22Rv1 (cell line): Measurements from ENCODE around the gene C12orf43.

Experiments
- ZFX ChIP-seq: fragments of 450-650 bp; IDR thresholded peaks from 2 replicates; pipeline ENCODE4 v1.6.1; 2017; ENCODE audit warnings: antibody characterized with exemption, borderline replicate concordance
- TF ChIP-seq, protein P1 (sequence below): fragments of 450-650 bp; IDR thresholded peaks from 2 replicates; pipeline ENCODE4 v1.5.1; 2017; ENCODE audit warnings: mild to moderate bottlenecking

DNA sequence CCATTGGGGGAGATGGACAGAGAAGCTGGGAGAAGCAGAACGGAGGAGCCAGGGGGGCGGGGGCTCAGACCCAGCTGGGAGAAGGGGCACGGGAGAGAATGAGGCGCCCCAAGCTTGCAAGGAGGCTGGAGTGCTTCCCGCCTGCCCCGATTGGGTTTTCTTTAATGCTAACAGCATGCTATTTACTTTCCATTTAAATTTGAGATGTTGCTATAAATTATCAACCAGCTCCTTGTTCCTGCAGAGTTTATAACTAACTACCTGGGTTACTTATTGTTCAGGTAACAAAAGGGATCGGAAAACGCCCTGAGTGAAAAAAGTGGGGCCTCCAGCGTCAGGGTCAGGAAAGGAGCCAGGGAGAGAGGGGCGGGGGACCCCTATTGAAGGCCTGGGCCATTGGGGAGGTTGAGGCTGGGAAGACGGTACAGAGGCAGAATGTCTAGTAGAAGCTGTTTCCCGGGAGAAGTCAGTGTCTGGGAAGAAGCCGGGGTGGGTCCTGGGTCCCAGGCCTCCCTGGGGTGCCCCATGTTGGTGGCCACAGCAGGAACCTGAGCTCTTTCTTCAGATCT is 35.4 kb downstream of the C12orf43 start:
- TF ChIP-seq, protein P1, sequence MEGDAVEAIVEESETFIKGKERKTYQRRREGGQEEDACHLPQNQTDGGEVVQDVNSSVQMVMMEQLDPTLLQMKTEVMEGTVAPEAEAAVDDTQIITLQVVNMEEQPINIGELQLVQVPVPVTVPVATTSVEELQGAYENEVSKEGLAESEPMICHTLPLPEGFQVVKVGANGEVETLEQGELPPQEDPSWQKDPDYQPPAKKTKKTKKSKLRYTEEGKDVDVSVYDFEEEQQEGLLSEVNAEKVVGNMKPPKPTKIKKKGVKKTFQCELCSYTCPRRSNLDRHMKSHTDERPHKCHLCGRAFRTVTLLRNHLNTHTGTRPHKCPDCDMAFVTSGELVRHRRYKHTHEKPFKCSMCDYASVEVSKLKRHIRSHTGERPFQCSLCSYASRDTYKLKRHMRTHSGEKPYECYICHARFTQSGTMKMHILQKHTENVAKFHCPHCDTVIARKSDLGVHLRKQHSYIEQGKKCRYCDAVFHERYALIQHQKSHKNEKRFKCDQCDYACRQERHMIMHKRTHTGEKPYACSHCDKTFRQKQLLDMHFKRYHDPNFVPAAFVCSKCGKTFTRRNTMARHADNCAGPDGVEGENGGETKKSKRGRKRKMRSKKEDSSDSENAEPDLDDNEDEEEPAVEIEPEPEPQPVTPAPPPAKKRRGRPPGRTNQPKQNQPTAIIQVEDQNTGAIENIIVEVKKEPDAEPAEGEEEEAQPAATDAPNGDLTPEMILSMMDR = no peak
- no peak for TF ChIP-seq ZFX
